GM12878 (cell line): ENCODE data around the gene OSM. TPM values are rescaled to one million over a fixed set of nuclear protein-coding genes. Genes with fewer than 3 reads are reported as not detected.

Experiments used
- ATAC-seq: fragments of 200-7000 bp; cut with Tn5 transposase; 3 replicates; pipeline ENCODE4 v1.9.1; 2020; ENCODE audit warnings: mild to moderate bottlenecking, moderate library complexity
- BruUV-seq: library from RNA; stranded (reverse); fragments of 400-500 nt; replicated peaks from 2 replicates; lab custom pipeline; 2021; lab: Mats Ljungman, UMichigan
- CTCF ChIA-PET: fragments of 300-600 bp; sonication (Branson Sonifier 250); formaldehyde crosslinking; extraction: SDS; loops from one replicate; lab custom pipeline; 2021; ENCODE audit warnings: inconsistent platforms; lab: Yijun Ruan, JAX
- POLR2A ChIA-PET: fragments of 350-600 bp; formaldehyde crosslinking; extraction: SDS; loops from one replicate; lab custom pipeline; 2021; ENCODE audit warnings: inconsistent platforms; lab: Charles Lee
- RAD21 ChIA-PET: fragments of 300-600 bp; sonication (Branson Sonifier 250); formaldehyde crosslinking; loops from one replicate; lab custom pipeline; 2023; ENCODE audit warnings: antibody characterized with exemption; ENCODE audit not compliant: unreplicated experiment; lab: Charles Lee
- SMC1A ChIA-PET: fragments of 300-600 bp; sonication (Branson Sonifier 250); formaldehyde crosslinking; loops from one replicate; lab custom pipeline; 2023; ENCODE audit not compliant: unreplicated experiment, uncharacterized antibody; lab: Charles Lee
- DNase-seq: peaks from one replicate; pipeline ENCODE4 v3.0.0-alpha.2; 2011; ENCODE audit warnings: low read depth, low spot score
- FAIRE-seq: peaks from 3 replicates; lab custom pipeline; 2011; peaks lifted over from hg19 to GRCh38; lab: Jason Lieb, UNC
- H2AFZ ChIP-seq: 2 replicates; pipeline ENCODE4 v1.6.0; 2011; ENCODE audit warnings: low read depth, low read length, control low read depth; ENCODE audit not compliant: control insufficient read depth
- H3K27ac ChIP-seq: 2 replicates; pipeline ENCODE4 v1.5.1; 2011; ENCODE audit warnings: control low read depth; ENCODE audit not compliant: control insufficient read depth, insufficient read depth
- H3K27me3 ChIP-seq, 2 experiments: replicated peaks in 1 of 2; 2 replicates each; pipeline versions ENCODE4 v1.6.0 to v1.6.1; 2011; ENCODE audit warnings: low read length in 1 of 2; ENCODE audit not compliant: control insufficient read depth in 2 of 2, insufficient read depth in 2 of 2
- H3K36me3 ChIP-seq, 2 experiments: 2 replicates each; pipeline ENCODE4 v1.5.1; 2011; ENCODE audit warnings: low read length in 1 of 2; ENCODE audit not compliant: control insufficient read depth in 2 of 2, insufficient read depth in 2 of 2
- H3K4me1 ChIP-seq: 2 replicates; pipeline ENCODE4 v1.6.1; 2011; ENCODE audit warnings: mild to moderate bottlenecking, low read length, moderate library complexity, mixed read lengths; ENCODE audit not compliant: control insufficient read depth, insufficient read depth
- H3K4me2 ChIP-seq: 2 replicates; pipeline ENCODE4 v1.6.0; 2011; ENCODE audit warnings: control low read depth; ENCODE audit not compliant: control insufficient read depth, insufficient read depth
- H3K4me3 ChIP-seq: fragments of 200-600 bp; sonication (generic); 2 replicates; pipeline ENCODE4 v1.5.1; 2016
- H3K79me2 ChIP-seq: 2 replicates; pipeline ENCODE4 v1.6.0; 2011; ENCODE audit warnings: low read length; ENCODE audit not compliant: control insufficient read depth, insufficient read depth
- H3K9ac ChIP-seq: 2 replicates; pipeline ENCODE4 v1.8.0; 2011; ENCODE audit warnings: low read length, control low read depth, mixed read lengths; ENCODE audit not compliant: control insufficient read depth, insufficient read depth
- H3K9me3 ChIP-seq: replicated peaks from 3 replicates; pipeline ENCODE4 v1.5.1; 2011; ENCODE audit warnings: mild to moderate bottlenecking, low read length; ENCODE audit not compliant: control insufficient read depth, insufficient read depth
- H4K20me1 ChIP-seq: 2 replicates; pipeline ENCODE4 v1.6.0; 2011; ENCODE audit not compliant: control insufficient read depth, insufficient read depth
- CBX3 ChIP-seq: fragments of 200-600 bp; sonication (generic); IDR thresholded peaks from 2 replicates; pipeline ENCODE4 v1.6.1; 2016; ENCODE audit warnings: low read depth, borderline replicate concordance
- CHD4 ChIP-seq: fragments of 200-600 bp; sonication (generic); IDR thresholded peaks from 2 replicates; pipeline ENCODE4 v1.6.1; 2016; ENCODE audit warnings: mild to moderate bottlenecking
- E4F1 ChIP-seq: fragments of 450-650 bp; IDR thresholded peaks from 2 replicates; pipeline ENCODE4 v1.6.1; 2018; ENCODE audit warnings: borderline replicate concordance, mild to moderate bottlenecking; ENCODE audit not compliant: partially characterized antibody
- FOS ChIP-seq: IDR thresholded peaks from 3 replicates; pipeline ENCODE4 v1.6.1; 2011; ENCODE audit warnings: borderline replicate concordance; ENCODE audit not compliant: insufficient read length; ENCODE audit errors: extremely low read depth
- KDM1A ChIP-seq: fragments of 200-600 bp; sonication (generic); IDR thresholded peaks from 2 replicates; pipeline ENCODE4 v1.6.1; 2016; ENCODE audit warnings: borderline replicate concordance
- MEF2B ChIP-seq: fragments of 450-650 bp; IDR thresholded peaks from 2 replicates; pipeline ENCODE4 v1.6.1; 2018; ENCODE audit warnings: mild to moderate bottlenecking, moderate library complexity; ENCODE audit not compliant: partially characterized antibody, poor library complexity, severe bottlenecking
- SMARCA5 ChIP-seq: fragments of 450-650 bp; IDR thresholded peaks from 2 replicates; pipeline ENCODE4 v1.6.1; 2017; ENCODE audit warnings: mild to moderate bottlenecking
- STAT3 ChIP-seq: IDR thresholded peaks from 2 replicates; pipeline ENCODE4 v1.6.1; 2011; ENCODE audit warnings: low read depth, low read length, improper control_type of control experiment
- ZNF217 ChIP-seq: fragments of 450-650 bp; IDR thresholded peaks from 2 replicates; pipeline ENCODE4 v1.6.1; 2017; ENCODE audit warnings: antibody characterized with exemption, mild to moderate bottlenecking
- ZNF687 ChIP-seq: fragments of 450-650 bp; IDR thresholded peaks from 2 replicates; pipeline ENCODE4 v1.6.1; 2017; ENCODE audit warnings: mild to moderate bottlenecking, moderate library complexity
- WGBS: methylation state at CpG from one replicate; pipeline ENCODE4 v1.1.6; 2016; ENCODE audit warnings: low lambda C conversion rate; ENCODE audit not compliant: insufficient replicate concordance, insufficient coverage; ENCODE audit errors: missing lambda C conversion rate; 5-methylcytosine and 5-hydroxymethylcytosine counted together
- in situ Hi-C: fragments of 300-500 bp; cut with MboI; formaldehyde crosslinking; loops from 9 replicates; pipeline ENCODE4 v1.14.3; 2018; ENCODE audit warnings: mixed read lengths
- intact Hi-C: fragments of 100-400 bp; cut with micrococcal nuclease; formaldehyde crosslinking; loops from one replicate; pipeline ENCODE4 v1.14.2; 2022; ENCODE audit not compliant: unreplicated experiment
- polyA plus RNA-seq, 11 experiments: library from polyadenylated mRNA; depleted of rRNA in 4 of 11; unstranded in 6 of 11; stranded (reverse) in 5 of 11; fragments of >200 nt; fragmentation: Nextera tagmentation in 4 of 11; fragmentation: Illumina TruSeq in 1 of 11; extraction: Ambion mirVana in 4 of 11; extraction: Trizol in 1 of 11; gene quantifications; 1 replicate in 1 of 11; 2 replicates in 10 of 11; pipeline versions ENCODE4 v1.2.1 to v1.2.3, GENCODE V29; 2011 to 2016; ENCODE audit warnings: inconsistent platforms in 2 of 11, missing spikeins in 2 of 11, low read depth in 1 of 11
- total RNA-seq, 4 experiments: library from RNA; depleted of rRNA in 3 of 4; stranded (reverse); fragments of >200 nt in 3 of 4; fragmentation: Illumina TruSeq in 1 of 4; extraction: Trizol in 1 of 4; gene quantifications; 2 replicates each; pipeline versions ENCODE4 v1.2.1 to v1.2.3, GENCODE V29; 2013 to 2021
- TF ChIP-seq, protein P1 (sequence below): IDR thresholded peaks from 2 replicates; pipeline ENCODE4 v1.6.1; 2011; ENCODE audit warnings: borderline replicate concordance, low read depth, mild to moderate bottlenecking, moderate library complexity, low read length; ENCODE audit not compliant: insufficient read depth, poor library complexity, severe bottlenecking
- TF ChIP-seq, protein P2 (sequence below), 3 experiments: IDR thresholded peaks in 2 of 3; conservative IDR thresholded peaks in 1 of 3; 2 replicates each; pipeline ENCODE4 v1.5.1; 2011; ENCODE audit warnings: low read depth in 3 of 3, low read length in 3 of 3, mild to moderate bottlenecking in 3 of 3, control low read depth in 2 of 3, moderate library complexity in 2 of 3, inconsistent platforms in 1 of 3, mixed read lengths in 1 of 3; ENCODE audit not compliant: control insufficient read depth in 2 of 3, insufficient read depth in 1 of 3; ENCODE audit errors: extremely low read depth in 1 of 3

Gene OSM
- total and polyA plus RNA-seq, 10 of the 15 experiments (the other 5 are each of a cell fraction or from before 2014, with no cell fraction given), result 0.06 to 1.4 (median 0.59) TPM

GRCh38 chr22:30214703-30215407 is 51.8 kb downstream of the OSM start:
- ATAC-seq (no peak), FAIRE-seq (no peak), DNase-seq (no peak)
- Histone ChIP-seq H3K4me1 (no peaks in the 10 kb centered on the region; the same call in 1 of the 2 replicates), H4K20me1 (no peaks in the 10 kb centered on the region), H3K9me3 (no peaks in the 10 kb centered on the region), H3K27ac (no peak overlapping the region), H2AFZ (no peak overlapping the region), H3K9ac (no peak overlapping the region), H3K4me3 (no peak overlapping the region), H3K4me2 (no peak overlapping the region), H3K27me3 (no peaks in the 10 kb centered on the region), H3K79me2 (no peaks in the 10 kb centered on the region), H3K36me3 (no peaks in the 10 kb centered on the region)
- POLR2A ChIA-PET, result no interaction called here
- intact Hi-C loops (no loop called here), in situ Hi-C loops (no loop called here)
- 33% methylated on average over 12 of the region's 12 CpGs for WGBS
- SMC1A ChIA-PET, result interaction anchor here (1.4 kb wide), 1 partner anchor 10 kb away, joined by 3 read pairs; no protein-coding TSS in a partner anchor
- BruUV-seq, result no TSS peak
- CTCF ChIA-PET, result interaction anchor here (0.6 to 0.9 kb wide), 2 partner anchors 18 to 86 kb away, joined by 3 to 4 read pairs; no protein-coding TSS in a partner anchor
- RAD21 ChIA-PET, result no interaction called here
- no peak for TF ChIP-seq ZNF217
- no peak for TF ChIP-seq KDM1A
- TF ChIP-seq CBX3, result no peak
- TF ChIP-seq E4F1, result no peak
- TF ChIP-seq, protein P1, sequence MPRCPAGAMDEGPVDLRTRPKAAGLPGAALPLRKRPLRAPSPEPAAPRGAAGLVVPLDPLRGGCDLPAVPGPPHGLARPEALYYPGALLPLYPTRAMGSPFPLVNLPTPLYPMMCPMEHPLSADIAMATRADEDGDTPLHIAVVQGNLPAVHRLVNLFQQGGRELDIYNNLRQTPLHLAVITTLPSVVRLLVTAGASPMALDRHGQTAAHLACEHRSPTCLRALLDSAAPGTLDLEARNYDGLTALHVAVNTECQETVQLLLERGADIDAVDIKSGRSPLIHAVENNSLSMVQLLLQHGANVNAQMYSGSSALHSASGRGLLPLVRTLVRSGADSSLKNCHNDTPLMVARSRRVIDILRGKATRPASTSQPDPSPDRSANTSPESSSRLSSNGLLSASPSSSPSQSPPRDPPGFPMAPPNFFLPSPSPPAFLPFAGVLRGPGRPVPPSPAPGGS, result no peak
- no peak for TF ChIP-seq CHD4
- no peak for TF ChIP-seq FOS
- TF ChIP-seq STAT3, result no peak
- no peak for TF ChIP-seq MEF2B
- no peak for TF ChIP-seq SMARCA5
- TF ChIP-seq, protein P2, sequence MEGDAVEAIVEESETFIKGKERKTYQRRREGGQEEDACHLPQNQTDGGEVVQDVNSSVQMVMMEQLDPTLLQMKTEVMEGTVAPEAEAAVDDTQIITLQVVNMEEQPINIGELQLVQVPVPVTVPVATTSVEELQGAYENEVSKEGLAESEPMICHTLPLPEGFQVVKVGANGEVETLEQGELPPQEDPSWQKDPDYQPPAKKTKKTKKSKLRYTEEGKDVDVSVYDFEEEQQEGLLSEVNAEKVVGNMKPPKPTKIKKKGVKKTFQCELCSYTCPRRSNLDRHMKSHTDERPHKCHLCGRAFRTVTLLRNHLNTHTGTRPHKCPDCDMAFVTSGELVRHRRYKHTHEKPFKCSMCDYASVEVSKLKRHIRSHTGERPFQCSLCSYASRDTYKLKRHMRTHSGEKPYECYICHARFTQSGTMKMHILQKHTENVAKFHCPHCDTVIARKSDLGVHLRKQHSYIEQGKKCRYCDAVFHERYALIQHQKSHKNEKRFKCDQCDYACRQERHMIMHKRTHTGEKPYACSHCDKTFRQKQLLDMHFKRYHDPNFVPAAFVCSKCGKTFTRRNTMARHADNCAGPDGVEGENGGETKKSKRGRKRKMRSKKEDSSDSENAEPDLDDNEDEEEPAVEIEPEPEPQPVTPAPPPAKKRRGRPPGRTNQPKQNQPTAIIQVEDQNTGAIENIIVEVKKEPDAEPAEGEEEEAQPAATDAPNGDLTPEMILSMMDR (IDR thresholded peaks at IDR 0.05 in 2 of 3, conservative IDR thresholded peaks at IDR 0.05 in 1 of 3; ENCODE audit: control insufficient read depth in 2 of 3, extremely low read depth in 1 of 3, insufficient read depth in 1 of 3, low read depth in 3 of 3, low read length in 3 of 3), result no peak
- TF ChIP-seq ZNF687, result no peak
